ENCODE results near the gene BANF1. TPM values are rescaled to one million over a fixed set of nuclear protein-coding genes. Genes with fewer than 3 reads are reported as not detected.

BANF1 gene
- total RNA-seq, 1 donor from 2014 or later = 215 TPM

- H3K9me3 ChIP-seq (replicated peaks) = no peaks in the 10 kb centered on the region
- no peak overlapping the region for H3K4me3 ChIP-seq
- DNase-seq = no peak
- intact Hi-C loops (cut with micrococcal nuclease) = loop anchor here (5.0 kb wide), 1 partner anchor 354 kb away; no protein-coding TSS in a partner anchor
- no peak overlapping the region for H3K27ac ChIP-seq (replicated peaks)
- no peak for TF ChIP-seq CTCF (IDR thresholded peaks at IDR 0.05; ENCODE audit: borderline replicate concordance)
- H3K4me1 ChIP-seq = no peaks in the 10 kb centered on the region
- no peaks in the 10 kb centered on the region for H3K27me3 ChIP-seq (ENCODE audit: low read depth)
- peaks cover 53% of the 10 kb centered on the region for H3K36me3 ChIP-seq
These were observed 25.8 kb upstream of the BANF1 start for GRCh38 chr11:65976216-65977176.

- H3K9me3 ChIP-seq (replicated peaks) = no peaks in the 10 kb centered on the region
- H3K36me3 ChIP-seq = peaks cover 53% of the 10 kb centered on the region
- intact Hi-C loops (cut with micrococcal nuclease) = loop anchor here (5.0 kb wide), 1 partner anchor 356 kb away; no protein-coding TSS in a partner anchor
- no peak overlapping the region for H3K4me3 ChIP-seq
- no peaks in the 10 kb centered on the region for H3K27me3 ChIP-seq (ENCODE audit: low read depth)
- no peak for DNase-seq
- TF ChIP-seq CTCF (IDR thresholded peaks at IDR 0.05; ENCODE audit: borderline replicate concordance) = no peak
- no peak overlapping the region for H3K27ac ChIP-seq (replicated peaks)
- no peaks in the 10 kb centered on the region for H3K4me1 ChIP-seq
These were observed 24.5 kb upstream of the BANF1 start for GRCh38 chr11:65977621-65978390.

GRCh38 chr11:65978391-65979238 is 23.7 kb upstream of the BANF1 start:
- H3K36me3 ChIP-seq = peaks cover 47% of the 10 kb centered on the region
- H3K9me3 ChIP-seq (replicated peaks) = no peaks in the 10 kb centered on the region
- DNase-seq = no peak
- no peak overlapping the region for H3K4me3 ChIP-seq
- no peaks in the 10 kb centered on the region for H3K27me3 ChIP-seq (ENCODE audit: low read depth)
- intact Hi-C loops (cut with micrococcal nuclease) = loop anchor here (5.0 kb wide), 1 partner anchor 356 kb away; no protein-coding TSS in a partner anchor
- no peaks in the 10 kb centered on the region for H3K4me1 ChIP-seq
- TF ChIP-seq CTCF (IDR thresholded peaks at IDR 0.05; ENCODE audit: borderline replicate concordance) = no peak
- no peak overlapping the region for H3K27ac ChIP-seq (replicated peaks)

- Histone ChIP-seq H3K4me3 (no peak overlapping the region), H3K9me3 (replicated peaks) (no peaks in the 10 kb centered on the region), H3K27me3 (ENCODE audit: low read depth) (no peaks in the 10 kb centered on the region), H3K36me3 (peaks cover 45% of the 10 kb centered on the region), H3K27ac (replicated peaks) (no peak overlapping the region), H3K4me1 (no peaks in the 10 kb centered on the region)
- TF ChIP-seq CTCF (IDR thresholded peaks at IDR 0.05; ENCODE audit: borderline replicate concordance) = no peak
- no peak for DNase-seq
- intact Hi-C loops (cut with micrococcal nuclease) = loop anchor here (5.0 kb wide), 1 partner anchor 357 kb away; no protein-coding TSS in a partner anchor
These were observed 23.0 kb upstream of the BANF1 start for GRCh38 chr11:65979261-65979759.

All from left ventricle myocardium inferior (tissue), 1 donor.